Islet of Langerhans (tissue), 1 donor: ENCODE data around the gene SLC43A1.
"Not testable (repeated sequence)": the region's sequence is repeated elsewhere in the genome, so short reads cannot be mapped to it uniquely, and the experiment has no call there.

Source experiments
- FAIRE-seq: peaks from one replicate; lab custom pipeline; 2011; peaks lifted over from hg19 to GRCh38; lab: Jason Lieb, UNC

Gene SLC43A1

DNA sequence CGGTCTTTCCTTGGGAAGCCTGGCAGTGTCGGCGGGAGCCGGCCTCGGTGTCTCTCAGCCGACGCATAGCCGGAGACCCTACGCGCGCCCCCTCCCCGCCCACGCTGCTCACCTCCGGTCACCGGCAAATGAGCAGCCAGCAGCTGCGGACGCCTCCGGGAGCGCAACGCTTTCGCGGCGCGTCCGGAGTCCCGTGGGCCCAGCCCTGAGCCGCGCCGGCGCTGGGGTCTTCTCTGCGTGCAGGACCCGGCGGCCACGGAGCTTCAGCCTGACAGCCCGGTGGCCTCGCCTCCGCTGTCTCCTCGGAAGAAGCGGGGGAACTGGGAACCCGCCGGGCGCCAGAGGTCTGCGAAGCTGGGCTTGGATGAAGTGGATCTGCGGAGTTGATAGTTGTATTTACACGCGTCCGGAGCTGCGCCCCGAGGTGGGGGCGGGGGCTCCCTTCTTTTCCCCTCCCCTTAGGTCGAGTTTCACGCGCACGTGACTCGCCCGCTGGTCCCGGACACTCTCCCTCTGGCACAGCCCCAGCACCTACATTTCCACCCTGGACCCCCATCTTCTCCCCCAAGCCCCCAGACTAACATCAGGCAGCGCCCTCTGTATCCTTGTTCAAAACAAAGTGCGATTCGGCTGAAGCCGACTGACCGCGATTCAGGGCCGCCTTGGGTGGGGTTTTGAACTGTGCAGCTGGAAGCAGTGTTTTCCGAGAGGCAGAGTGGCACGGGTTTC lies at the start of gene SLC43A1:
SLC43A1 (minus strand) TSS at position 371 of the 729 bp plus-strand sequence. CDS start 1,591 bp downstream, outside the sequence.
- no peak for FAIRE-seq

DNA sequence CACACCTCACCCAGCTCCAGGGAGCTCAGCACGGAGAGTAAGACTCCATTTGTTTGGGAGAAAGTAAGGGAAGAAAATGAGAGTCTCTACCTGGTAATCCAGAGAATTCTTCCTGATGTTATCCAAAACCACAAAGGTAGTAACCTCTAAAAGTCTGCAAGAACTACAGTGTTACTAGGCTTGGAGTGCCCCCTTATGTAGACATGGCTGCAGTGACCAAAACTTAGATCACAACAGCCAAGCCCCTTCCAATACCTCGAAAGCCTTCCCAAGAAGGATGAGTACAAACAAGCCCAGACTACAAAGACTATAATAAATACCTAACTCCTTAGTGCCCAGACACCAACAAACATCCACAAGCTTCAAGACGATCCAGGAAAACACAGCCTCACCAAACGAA lies 47.1 kb upstream of the SLC43A1 start:
- no peak for FAIRE-seq

DNA sequence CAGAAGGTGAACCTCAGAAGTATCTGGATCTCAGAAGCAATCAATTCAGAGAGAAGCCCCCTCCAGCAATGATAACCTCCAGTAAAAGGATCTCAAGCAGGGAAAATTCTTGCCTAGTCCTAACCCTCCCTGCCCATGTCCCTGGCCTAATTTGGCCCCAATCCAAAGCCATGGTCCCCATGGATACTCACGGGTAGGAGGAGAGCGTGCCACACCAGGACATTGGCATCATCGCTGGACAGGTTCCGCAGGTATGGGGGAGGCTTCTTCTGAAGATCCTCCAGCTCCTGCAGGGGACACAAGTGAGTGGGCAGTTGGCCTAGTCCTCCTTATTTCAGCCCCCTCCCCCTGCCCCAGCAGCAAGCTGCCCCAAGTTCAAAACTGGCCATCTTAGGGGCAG lies 44.6 kb upstream of the SLC43A1 start:
- FAIRE-seq = no peak

DNA sequence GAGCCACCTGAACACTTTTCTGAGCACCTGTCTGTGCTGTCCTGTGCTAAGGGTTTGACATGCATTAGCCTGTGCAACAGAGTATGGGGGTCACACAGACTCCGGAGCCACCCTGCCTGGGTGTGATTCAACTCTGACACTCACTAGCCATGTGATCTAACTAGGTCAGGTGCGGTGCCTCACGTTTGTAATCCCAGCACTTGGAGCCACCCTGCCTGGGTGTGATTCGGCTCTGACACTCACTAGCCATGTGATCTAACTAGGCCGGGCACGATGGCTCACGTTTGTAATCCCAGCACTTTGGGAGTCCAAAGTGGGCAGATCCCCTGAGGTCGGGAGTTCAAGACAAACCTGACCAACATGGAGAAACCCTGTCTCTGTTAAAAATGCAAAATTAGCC lies 40.5 kb upstream of the SLC43A1 start:
- FAIRE-seq = no peak

DNA sequence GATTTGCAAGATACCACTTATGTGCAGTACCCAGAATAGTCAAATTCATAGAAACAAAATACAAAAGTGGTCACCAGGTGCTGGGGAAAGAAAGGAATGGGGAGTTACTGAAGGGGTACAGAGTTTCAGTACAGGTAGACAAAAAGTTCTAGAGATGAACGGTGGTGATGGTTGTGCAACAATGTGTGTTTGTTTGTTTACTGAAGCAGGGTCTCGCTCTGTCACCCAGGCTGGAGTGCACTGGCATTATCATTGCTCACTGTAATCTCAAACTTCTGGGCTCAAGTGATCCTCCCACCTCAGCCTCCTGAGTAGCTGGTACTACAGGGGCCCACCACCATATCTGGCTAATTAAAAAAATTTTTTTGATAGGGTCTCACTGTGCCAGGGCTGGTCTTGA lies 39.9 kb upstream of the SLC43A1 start:
- no peak for FAIRE-seq

DNA sequence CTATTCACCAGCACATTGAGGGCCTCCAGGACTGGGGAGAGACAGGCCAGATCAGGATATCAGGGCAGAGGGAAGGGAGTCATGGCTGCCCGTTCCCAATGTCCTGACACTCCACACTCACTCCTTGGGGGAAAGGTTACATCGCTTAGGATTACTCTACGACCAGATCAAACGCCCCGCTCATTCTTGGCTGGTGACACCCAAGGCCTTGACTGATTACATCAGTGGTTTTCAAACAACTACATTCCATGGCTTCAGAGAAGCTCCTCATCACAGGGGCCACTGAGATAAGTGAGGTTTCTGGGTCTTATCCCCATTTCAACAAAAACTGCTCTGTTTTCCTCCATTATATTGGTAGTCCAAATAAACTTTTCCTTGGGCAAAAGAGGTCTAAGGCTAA lies 37.0 kb upstream of the SLC43A1 start:
- no peak for FAIRE-seq

DNA sequence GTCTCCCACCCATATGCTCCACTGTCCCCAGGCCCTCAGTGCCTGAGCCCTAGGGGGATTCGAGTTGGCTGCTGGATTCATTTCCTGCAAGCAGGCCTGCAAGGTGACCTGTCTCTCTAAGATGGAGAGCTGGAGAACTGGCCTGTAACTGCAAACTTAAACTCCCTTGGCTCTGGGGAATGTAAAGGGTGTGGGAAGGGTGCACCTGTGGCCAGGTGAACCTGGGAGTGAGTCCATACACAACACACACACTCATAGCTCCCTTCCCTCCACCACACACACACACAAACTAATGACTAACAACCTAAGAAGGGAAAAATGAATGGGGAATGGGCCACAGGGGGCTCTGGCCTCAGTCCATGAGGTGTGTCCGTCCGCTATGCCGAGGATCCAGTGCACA lies 36.4 kb upstream of the SLC43A1 start:
- no peak for FAIRE-seq

DNA sequence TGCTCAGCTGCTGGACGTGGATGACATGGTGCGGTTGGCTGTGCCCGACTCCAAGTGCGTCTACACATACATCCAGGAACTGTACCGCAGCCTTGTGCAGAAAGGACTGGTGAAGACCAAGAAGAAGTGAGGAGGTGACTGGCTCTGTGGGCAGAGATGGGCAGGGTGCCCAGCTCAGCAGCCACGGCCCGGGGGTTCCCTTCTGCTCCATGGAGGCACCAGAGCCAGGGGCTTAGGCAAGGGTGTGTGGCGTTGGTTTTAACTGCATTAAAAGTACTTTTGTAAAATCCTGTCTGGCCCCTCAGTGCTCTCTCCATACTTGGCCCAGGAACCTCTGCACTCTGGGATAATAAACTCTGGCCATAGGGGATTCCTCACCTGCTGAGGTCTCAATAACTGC lies 34.5 kb upstream of the SLC43A1 start:
- no peak for FAIRE-seq

DNA sequence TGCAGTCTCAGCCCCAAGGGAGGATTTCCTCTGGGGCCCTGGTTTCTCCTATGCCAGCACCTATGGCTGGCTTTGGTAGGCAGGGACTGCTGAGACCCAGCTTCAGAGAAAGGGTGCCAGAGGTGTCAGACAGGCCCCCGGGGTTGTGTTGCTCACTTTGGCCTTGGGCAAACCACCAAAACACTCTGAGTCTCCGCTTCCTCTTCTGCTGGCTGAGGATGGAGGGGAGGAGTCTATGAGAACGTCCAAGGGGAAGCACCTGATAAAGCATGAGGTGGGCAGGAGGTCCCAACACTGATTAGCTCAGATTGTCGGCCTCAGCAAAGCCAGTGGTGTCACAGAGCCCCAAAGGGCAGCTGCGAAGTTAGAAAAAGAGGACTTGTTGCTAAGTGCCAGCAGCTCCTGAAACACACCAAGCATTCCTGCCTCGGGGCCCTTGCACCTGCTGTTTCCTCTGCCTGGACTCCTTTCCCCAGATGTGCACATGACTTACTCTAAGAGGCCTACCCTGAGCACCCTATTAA lies 32.4 kb upstream of the SLC43A1 start:
- FAIRE-seq = no peak

DNA sequence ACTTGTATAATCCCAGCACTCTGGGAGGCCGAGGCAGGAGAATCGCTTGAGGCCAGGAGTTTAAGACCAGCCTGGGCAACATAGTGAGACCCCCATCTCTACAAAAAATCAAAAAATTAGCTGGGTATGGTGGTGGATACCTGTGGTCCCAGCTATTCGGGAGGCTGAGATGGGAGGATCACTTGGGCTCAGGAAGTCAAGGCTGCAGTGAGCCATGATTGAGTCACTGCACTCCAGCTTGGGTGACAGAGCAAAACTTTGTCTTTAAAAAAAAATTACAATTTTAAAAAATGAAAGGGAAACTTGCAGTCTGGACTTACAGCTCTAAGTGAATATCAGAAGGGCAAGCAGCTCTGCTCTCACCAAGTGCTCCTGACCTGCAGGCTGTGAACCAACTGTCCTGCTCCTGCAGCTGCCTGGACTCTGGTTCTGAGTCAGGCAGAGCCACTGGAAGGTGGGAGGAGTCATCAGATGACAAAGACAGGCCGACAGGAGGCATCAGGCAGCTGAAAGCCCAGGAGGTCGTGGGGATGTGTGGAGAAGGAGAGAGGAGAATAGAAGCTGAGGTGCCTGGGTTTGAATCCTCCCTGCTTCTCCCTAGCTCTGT lies 31.5 kb upstream of the SLC43A1 start:
- FAIRE-seq = no peak

DNA sequence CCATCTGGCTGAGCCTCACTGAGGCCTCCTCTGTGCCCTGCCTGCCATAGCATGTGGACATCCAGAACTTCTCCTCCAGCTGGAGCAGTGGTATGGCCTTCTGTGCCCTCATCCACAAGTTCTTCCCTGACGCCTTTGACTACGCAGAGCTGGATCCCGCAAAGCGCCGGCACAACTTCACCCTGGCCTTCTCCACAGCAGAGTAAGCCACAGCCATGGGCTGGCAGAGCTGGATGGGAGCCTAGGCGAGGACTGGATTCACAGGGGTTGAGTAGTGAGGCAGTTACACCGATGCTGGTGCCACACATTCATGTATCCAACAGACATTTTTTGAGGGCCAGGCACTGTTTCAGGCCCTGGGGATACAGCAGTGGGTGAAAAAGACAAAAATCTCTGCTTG lies 30.9 kb upstream of the SLC43A1 start:
- FAIRE-seq = no peak

DNA sequence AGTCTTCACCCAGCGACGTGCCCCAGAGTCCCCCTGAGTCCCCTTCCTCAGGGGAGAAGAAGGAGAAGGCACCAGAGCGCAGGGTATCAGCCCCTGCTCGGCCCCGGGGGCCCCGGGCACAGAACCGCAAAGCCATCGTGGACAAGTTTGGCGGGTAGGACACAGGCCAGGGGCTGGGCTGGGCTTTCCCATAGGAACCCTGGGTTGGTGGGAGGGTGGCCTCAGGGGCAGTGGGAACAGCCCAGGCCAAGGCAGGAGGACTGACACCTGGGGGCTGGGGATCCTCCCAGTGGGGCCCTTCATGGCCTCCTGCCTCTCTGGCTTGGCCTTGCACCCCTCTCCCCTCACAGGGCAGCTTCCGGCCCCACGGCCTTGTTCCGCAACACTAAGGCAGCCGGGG lies 30.4 kb upstream of the SLC43A1 start:
- FAIRE-seq = no peak

DNA sequence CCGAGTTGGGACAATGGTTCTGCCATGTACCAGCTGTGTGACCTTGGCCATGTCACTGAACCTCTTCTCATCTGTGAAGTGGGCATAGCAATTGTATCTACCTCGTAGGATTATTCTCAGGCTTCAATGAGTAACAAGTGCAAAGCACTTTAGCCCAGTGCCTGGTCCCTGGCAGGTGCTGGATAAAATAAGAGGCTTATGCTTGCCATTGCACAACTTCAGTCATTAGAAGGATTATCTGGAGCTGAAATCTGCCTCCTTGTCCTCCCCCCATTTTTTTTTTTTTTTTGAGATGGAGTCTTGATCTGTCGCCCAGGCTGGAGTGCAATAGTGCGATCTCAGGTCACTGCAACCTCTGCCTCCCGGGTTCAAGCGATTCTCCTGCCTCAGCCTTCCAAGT lies 29.1 kb upstream of the SLC43A1 start:
- FAIRE-seq = no peak

DNA sequence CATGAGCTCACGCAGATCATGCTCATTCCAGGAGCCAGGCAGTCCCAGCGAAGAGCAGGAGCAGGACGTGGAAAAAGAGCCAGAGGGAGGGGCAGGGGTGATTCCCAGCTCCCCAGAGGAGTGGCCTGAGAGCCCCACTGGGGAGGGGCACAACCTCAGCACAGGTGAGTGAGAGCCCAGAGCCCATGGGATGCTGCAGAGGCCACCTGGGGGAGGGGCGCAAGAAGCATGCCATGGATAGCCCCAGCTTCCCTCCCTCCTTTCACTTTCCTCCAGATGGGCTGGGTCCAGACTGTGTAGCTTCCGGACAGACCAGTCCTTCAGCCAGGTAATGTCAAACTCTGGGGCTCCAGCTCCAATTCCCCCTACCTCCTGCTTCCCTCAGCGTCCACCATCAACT lies 28.1 kb upstream of the SLC43A1 start:
- no peak for FAIRE-seq

DNA sequence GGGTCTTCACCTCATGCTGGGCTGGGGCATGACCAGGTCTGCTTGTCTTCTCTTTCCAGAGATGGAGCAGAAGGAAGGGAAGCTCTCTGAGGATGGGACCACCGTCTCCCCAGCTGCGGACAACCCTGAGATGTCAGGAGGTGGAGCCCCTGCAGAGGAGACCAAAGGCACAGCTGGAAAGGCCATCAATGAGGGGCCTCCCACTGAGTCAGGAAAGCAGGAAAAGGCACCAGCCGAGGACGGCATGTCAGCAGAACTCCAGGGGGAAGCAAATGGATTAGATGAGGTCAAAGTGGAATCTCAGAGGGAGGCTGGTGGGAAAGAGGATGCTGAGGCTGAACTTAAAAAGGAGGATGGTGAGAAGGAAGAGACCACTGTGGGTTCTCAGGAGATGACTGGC lies 27.1 kb upstream of the SLC43A1 start:
- FAIRE-seq = no peak

DNA sequence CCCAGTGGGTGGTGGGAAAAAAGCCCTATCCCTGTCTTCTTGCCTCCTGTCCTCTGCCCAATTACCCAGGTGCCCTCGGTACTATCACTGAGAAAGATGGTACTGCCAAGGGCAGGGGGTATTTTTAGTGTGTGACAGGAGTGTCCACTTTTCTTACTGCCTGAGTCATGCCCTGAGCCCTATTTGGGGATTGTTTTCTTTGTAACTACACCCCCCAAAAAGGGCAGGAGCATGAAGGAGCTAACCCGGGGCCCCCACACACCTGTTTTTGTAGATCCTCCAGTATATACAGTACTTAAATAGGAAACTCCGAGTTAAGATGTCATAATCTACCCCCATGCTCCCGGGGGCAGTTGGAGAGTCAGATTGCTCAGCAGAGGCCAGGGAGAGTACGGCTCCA lies 25.7 kb upstream of the SLC43A1 start:
- FAIRE-seq = no peak

DNA sequence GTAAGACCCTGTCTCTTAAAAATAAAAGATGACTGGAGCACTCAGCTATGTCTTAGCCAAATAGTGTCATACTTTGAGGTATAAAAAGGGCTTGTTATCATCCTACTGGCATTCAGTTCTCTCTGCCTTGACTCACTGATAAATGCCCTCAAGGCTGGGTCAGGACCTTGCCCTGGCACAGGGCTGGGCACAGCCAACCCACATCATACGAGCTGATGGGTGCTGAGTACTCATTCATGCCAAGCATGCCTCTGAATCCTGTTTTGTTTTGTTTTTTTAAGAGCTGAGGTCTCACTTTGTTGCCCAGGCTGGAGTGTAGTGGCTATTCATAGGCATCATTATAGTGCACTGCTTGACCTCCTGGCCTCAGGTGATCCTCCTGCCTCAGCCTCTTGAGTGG lies 23.8 kb upstream of the SLC43A1 start:
- no peak for FAIRE-seq

DNA sequence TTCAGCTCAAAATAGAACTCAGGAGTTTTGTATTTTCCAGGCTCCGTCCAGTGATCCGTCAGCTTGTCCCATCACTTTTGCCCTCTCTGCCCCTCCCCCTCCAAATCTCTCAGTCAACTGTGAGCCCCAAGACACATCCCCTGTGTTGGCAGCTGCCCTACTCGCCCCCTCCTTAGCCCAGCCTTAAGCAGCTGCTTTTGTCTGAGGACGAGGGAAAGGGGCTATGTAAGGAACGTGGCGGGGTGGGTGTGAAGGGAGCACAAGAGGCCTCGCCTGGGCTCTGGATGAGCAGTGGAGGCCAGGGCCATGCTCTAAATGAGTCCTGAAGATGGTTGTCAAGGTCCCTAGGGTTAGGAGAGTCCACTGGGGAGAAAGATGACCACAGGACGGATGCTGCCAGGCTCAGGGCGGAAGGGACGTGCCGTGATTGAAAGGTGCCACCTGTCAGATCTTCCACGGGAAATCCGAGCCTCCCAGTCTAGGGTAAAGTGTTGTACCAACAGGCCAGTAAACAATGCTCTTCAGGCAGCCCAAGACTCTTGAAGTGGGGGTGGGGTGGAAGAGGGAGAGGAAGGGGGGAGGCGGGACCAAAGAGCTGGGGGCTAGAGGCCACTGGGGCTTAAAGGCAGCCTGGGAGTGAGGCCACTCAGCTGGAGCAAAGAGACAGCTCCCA lies 21.6 kb upstream of the SLC43A1 start, which contains the start of gene SMTNL1:
SMTNL1 (plus strand) TSS at position 649 of the 673 bp plus-strand sequence. CDS start 5,048 bp downstream, outside the sequence.
- no peak for FAIRE-seq

DNA sequence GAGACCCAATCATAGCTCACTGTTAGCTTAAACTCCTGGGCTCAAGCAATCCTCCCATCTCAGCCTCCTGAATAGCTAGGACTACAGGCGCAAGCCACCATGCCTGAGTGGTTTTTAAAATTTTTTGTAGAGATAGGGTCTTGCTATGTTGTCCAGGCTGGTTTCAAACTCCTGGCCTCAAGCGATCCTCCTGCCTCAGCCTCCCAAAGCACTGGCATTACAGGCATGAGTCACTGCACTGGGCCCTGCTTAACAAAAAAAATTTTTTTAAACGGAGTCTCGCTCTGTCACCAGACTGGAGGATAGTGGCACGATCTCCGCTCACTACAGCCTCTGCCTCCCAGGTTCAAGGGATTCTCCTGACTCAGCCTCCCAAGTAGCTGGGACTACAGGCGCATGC lies 18.9 kb upstream of the SLC43A1 start:
- FAIRE-seq = not testable (repeated sequence)

DNA sequence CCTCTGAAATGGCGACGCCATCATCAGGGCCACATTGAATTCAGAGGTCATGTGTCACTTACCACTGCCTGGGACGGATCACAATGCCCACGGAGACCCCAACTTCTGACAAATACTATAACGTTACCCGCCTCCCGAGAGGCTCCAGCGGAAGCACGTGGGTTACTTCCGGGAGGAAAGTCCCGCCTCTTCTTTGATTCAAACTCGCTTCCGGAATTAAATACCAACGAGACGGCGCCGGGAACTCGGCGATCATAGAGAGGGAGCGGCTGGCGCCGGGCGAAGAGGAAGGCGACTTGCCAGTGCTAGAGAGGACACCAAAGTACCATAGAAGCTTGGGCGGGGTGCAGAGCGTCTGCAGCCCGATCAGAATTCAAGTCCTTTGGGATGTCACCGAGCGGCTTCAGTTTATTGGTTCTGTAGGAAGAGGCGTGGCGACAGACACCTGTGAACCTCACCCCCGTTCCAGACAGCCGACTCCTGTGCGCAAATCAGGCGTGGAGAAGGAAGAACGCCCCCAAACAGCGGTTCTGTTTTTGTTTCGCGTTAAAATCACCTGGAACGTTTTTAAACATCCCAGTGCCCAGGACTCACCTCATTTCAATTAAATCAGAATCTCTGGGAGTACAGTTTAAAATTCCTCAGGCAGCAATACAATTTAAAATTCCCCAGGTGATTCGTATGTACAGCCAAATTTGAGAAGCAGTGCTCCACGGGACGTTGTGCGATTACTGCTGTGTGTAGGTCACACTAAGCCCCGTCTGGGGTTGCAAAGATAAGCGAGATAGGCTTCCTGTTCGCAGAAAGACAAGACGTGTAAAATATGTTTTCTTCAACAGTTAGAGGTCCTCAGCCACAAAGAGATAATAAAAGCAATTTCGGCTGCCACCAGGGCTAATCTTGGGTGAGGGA lies 15.3 kb upstream of the SLC43A1 start, which contains the start of gene TIMM10:
TIMM10 (minus strand) TSS at position 159 of the 912 bp plus-strand sequence. CDS start 565 bp downstream, outside the sequence.
- peak; percentile 95 for FAIRE-seq

DNA sequence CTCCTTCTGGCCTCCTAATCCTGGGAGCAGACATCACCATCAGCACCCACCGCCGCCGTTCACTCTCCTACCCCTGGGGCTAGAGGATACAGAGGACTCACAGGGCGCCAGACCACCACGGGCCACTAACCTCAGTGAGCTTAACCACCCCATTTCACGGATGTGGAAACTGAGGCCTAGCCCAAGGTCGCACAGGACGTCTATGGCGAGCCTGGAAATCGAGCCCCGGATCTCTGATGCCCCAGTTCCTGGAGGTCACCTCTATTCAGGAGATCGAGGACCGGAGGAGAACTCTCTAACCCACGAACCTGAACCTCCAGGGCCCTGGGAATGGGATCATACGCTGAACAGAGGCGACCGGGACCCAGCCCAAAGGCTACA lies 14.7 kb upstream of the SLC43A1 start:
- FAIRE-seq = no peak

DNA sequence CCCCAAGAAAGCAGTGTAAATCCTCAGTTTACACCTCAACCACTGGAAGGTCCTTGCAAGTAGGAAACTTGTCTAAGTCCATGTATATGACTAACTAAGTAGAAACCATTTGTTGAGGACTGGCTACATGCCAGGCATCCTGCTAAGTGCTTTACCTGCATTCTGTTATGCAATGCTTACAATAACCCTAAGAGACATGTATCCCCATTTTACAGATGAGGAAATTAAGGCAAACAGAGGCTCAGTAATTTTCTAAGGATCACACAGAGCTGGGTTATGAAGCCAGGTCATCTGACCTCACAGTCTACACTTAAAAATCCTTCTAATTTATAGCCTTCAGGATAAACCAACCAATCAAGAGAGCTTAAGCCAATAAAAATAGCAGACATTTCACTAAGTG lies 13.5 kb upstream of the SLC43A1 start:
- FAIRE-seq = no peak
